OCI-LY7 (cell line): ENCODE results near the gene ATPAF1.

ENCODE experiments used
- CTCF ChIP-seq: fragments of 200-600 bp; sonication (generic); conservative IDR thresholded peaks from 2 replicates; pipeline ENCODE4 v1.5.1; 2014; ENCODE audit warnings: mild to moderate bottlenecking, antibody characterized with exemption, low read length, moderate library complexity, mixed read lengths
- EZH2phosphoT487 ChIP-seq: fragments of 200-600 bp; sonication (generic); IDR thresholded peaks from 2 replicates; pipeline ENCODE4 v1.6.1; 2018; ENCODE audit warnings: low read depth, borderline replicate concordance, mild to moderate bottlenecking, mixed run types, antibody characterized with exemption, low read length, moderate library complexity, mixed read lengths

GRCh38 chr1:46583494-46583893 lies 84.7 kb downstream of the ATPAF1 start:
- TF ChIP-seq CTCF (no peak), EZH2phosphoT487 (no peak)
